ENCODE results near the gene GRIK5. TPM values are rescaled to one million over a fixed set of nuclear protein-coding genes. Genes with fewer than 3 reads are reported as not detected.
"Not testable (repeated sequence)": the region's sequence is repeated elsewhere in the genome, so short reads cannot be mapped to it uniquely, and the experiment has no call there.

GRIK5 gene
- total RNA-seq, 1 donor from 2014 or later, result 15.5 TPM

- H3K4me1 ChIP-seq, result no peaks in the 10 kb centered on the region
- TF ChIP-seq, protein P1, sequence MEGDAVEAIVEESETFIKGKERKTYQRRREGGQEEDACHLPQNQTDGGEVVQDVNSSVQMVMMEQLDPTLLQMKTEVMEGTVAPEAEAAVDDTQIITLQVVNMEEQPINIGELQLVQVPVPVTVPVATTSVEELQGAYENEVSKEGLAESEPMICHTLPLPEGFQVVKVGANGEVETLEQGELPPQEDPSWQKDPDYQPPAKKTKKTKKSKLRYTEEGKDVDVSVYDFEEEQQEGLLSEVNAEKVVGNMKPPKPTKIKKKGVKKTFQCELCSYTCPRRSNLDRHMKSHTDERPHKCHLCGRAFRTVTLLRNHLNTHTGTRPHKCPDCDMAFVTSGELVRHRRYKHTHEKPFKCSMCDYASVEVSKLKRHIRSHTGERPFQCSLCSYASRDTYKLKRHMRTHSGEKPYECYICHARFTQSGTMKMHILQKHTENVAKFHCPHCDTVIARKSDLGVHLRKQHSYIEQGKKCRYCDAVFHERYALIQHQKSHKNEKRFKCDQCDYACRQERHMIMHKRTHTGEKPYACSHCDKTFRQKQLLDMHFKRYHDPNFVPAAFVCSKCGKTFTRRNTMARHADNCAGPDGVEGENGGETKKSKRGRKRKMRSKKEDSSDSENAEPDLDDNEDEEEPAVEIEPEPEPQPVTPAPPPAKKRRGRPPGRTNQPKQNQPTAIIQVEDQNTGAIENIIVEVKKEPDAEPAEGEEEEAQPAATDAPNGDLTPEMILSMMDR (IDR thresholded peaks at IDR 0.05), result no peak
- DNase-seq (ENCODE audit: low spot score in 2 of 2), result no peak
- H3K36me3 ChIP-seq, result peaks cover 26 to 58% of the 10 kb centered on the region in 2 donors
- H3K4me3 ChIP-seq, result no peak overlapping the region
- intact Hi-C loops (cut with DNase I), result no loop called here
- no peak overlapping the region for H3K27ac ChIP-seq
- no peaks in the 10 kb centered on the region for H3K27me3 ChIP-seq
- H3K9me3 ChIP-seq, result no peaks in the 10 kb centered on the region
These were observed 17.7 kb downstream of the GRIK5 start for GRCh38 chr19:42052241-42052863.

DNA sequence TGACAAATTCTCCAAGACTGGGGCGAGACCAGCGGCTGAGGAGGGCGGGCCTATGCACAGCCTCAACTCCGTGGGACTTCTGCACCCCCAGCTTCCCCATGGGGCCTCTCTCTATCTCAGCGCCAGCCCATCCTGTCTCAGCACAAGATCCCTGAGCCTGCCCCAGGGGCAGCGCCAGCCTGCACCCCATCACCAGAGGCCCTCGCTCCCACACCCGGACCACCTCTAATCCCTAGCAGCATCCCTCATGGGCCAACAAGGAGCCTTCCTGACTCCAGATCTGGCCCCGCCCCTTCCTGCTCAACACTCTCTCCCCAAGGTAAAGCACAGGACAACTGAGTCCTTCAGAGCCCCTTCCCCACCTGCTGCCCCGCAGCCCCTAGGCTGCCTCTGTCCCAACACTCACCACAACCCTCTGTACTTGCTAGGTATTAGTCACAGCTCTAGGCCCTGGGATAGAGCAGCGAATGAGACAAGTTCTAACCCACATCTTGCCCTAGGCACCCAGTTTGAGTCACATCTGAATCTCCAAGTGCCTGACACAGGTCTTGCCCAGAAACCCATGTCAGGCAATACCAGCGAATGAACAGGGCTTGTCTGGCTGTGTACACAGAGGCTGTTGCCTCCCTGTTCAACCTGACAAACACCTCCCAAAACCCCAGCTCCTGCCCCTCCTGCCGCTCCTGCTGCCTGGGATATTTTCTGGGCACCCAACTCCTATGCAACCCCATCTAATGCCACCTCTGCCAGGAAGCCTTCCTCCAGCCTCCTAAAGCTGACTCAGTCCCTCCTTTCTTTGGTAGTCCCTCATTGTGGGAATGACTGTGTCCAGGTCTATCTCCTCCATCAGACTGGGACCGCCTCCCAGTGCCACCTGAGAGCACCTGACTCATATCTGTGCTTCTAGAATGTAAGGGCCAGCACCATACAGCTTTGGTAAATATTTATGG is 18.6 kb downstream of the GRIK5 start:
- Histone ChIP-seq H3K27ac (no peak overlapping the region), H3K36me3 (peaks cover 18 to 50% of the 10 kb centered on the region in 2 donors), H3K27me3 (no peaks in the 10 kb centered on the region), H3K9me3 (no peaks in the 10 kb centered on the region), H3K4me1 (no peaks in the 10 kb centered on the region), H3K4me3 (no peak overlapping the region)
- TF ChIP-seq, protein P1 (IDR thresholded peaks at IDR 0.05), result no peak
- no peak for DNase-seq (ENCODE audit: low spot score in 2 of 2)
- intact Hi-C loops (cut with DNase I), result no loop called here

- no peaks in the 10 kb centered on the region for H3K9me3 ChIP-seq
- H3K36me3 ChIP-seq, result peaks cover 16 to 51% of the 10 kb centered on the region in 2 donors
- intact Hi-C loops (cut with DNase I), result no loop called here
- DNase-seq (ENCODE audit: low spot score in 2 of 2), result no peak
- TF ChIP-seq, protein P1 (IDR thresholded peaks at IDR 0.05), result no peak
- no peaks in the 10 kb centered on the region for H3K4me1 ChIP-seq
- H3K27ac ChIP-seq, result no peak overlapping the region
- H3K4me3 ChIP-seq, result no peak overlapping the region
- no peaks in the 10 kb centered on the region for H3K27me3 ChIP-seq
These were observed 21.0 kb downstream of the GRIK5 start for GRCh38 chr19:42048992-42049391.

GRCh38 chr19:42045575-42045974 is 24.4 kb downstream of the GRIK5 start:
- Histone ChIP-seq H3K27me3 (no peaks in the 10 kb centered on the region), H3K4me1 (no peaks in the 10 kb centered on the region), H3K9me3 (no peaks in the 10 kb centered on the region), H3K4me3 (no peak overlapping the region), H3K36me3 (peaks cover 23 to 45% of the 10 kb centered on the region in 2 donors), H3K27ac (no peak overlapping the region)
- TF ChIP-seq, protein P1 (IDR thresholded peaks at IDR 0.05), result no peak
- DNase-seq (ENCODE audit: low spot score in 2 of 2), result no peak
- intact Hi-C loops (cut with DNase I), result no loop called here

- no peaks in the 10 kb centered on the region for H3K9me3 ChIP-seq
- DNase-seq (ENCODE audit: low spot score in 2 of 2), result no peak
- TF ChIP-seq, protein P1 (IDR thresholded peaks at IDR 0.05), result no peak
- no peak overlapping the region for H3K4me3 ChIP-seq
- no peaks in the 10 kb centered on the region for H3K4me1 ChIP-seq
- no peak overlapping the region for H3K27ac ChIP-seq
- H3K27me3 ChIP-seq, result no peaks in the 10 kb centered on the region
- intact Hi-C loops (cut with DNase I), result no loop called here
- peaks cover 24 to 69% of the 10 kb centered on the region in 2 donors for H3K36me3 ChIP-seq
These were observed 27.4 kb downstream of the GRIK5 start for GRCh38 chr19:42042455-42043170.

GRCh38 chr19:42040491-42040890 is 29.5 kb downstream of the GRIK5 start:
- H3K4me3 ChIP-seq; DNase-seq (ENCODE audit: low spot score in 2 of 2); intact Hi-C loops (cut with DNase I); H3K9me3 ChIP-seq; H3K27ac ChIP-seq; H3K27me3 ChIP-seq; H3K4me1 ChIP-seq: not testable (repeated sequence)
- H3K36me3 ChIP-seq, result peaks cover 24 to 62% of the 10 kb centered on the region in 2 donors

Measured in ascending aorta (tissue), 2 donors.